ENCODE data around the gene MUC15.

DNA sequence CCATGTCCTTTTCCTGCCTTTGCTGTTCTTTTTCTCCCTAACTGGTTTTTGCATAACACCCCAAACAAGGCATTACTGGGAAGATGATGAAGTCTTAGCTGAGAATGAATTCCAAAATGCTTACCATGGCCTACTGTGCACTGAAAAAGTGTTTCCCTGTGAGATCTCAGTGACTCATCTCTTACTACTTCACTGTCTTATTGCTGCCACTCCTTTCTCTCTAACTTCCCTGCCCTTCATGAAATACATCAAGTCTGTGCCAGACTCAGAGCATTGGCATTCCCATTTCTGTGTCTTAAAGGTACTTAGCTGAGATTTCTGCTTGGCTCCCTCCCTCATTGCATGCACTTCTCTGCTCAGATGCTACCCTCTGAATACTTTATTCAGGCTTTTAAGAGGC is 49.1 kb upstream of the MUC15 start:
- TF ChIP-seq, protein P1, sequence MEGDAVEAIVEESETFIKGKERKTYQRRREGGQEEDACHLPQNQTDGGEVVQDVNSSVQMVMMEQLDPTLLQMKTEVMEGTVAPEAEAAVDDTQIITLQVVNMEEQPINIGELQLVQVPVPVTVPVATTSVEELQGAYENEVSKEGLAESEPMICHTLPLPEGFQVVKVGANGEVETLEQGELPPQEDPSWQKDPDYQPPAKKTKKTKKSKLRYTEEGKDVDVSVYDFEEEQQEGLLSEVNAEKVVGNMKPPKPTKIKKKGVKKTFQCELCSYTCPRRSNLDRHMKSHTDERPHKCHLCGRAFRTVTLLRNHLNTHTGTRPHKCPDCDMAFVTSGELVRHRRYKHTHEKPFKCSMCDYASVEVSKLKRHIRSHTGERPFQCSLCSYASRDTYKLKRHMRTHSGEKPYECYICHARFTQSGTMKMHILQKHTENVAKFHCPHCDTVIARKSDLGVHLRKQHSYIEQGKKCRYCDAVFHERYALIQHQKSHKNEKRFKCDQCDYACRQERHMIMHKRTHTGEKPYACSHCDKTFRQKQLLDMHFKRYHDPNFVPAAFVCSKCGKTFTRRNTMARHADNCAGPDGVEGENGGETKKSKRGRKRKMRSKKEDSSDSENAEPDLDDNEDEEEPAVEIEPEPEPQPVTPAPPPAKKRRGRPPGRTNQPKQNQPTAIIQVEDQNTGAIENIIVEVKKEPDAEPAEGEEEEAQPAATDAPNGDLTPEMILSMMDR (IDR thresholded peaks at IDR 0.05): no peak
- no peak for TF ChIP-seq POLR2A (IDR thresholded peaks at IDR 0.05)

Measured in thyroid gland (tissue), 4 donors.